K562 (cell line): Measurements from ENCODE around the gene RNF113A. TPM values are rescaled to one million over a fixed set of nuclear protein-coding genes. Genes with fewer than 3 reads are reported as not detected.

ENCODE experiments used
- BRD9 ChIP-seq: fragments of 450-650 bp; IDR thresholded peaks from 2 replicates; pipeline ENCODE4 v1.6.1; 2018; ENCODE audit warnings: low read depth; ENCODE audit not compliant: partially characterized antibody
- HEY1 ChIP-seq: fragments of 250-450 bp; sonication (Bioruptor Pico); IDR thresholded peaks from 2 replicates; pipeline ENCODE4 v1.5.0; 2020; ENCODE audit warnings: mild to moderate bottlenecking, moderate library complexity, borderline replicate concordance
- MGA ChIP-seq: fragments of 450-650 bp; IDR thresholded peaks from 2 replicates; pipeline ENCODE4 v1.6.1; 2016; ENCODE audit warnings: mild to moderate bottlenecking, moderate library complexity
- MIER1 ChIP-seq: fragments of 450-650 bp; IDR thresholded peaks from 2 replicates; pipeline ENCODE4 v1.6.1; 2016; ENCODE audit warnings: antibody characterized with exemption, mild to moderate bottlenecking, low read depth
- MYC ChIP-seq, 2 experiments: fragments of 250-450 bp in 1 of 2; sonication (Bioruptor Pico) in 1 of 2; IDR thresholded peaks; 2 replicates each; pipeline versions ENCODE4 v1.5.1 to v1.6.1; 2012 to 2021; ENCODE audit warnings: low read depth in 2 of 2, borderline replicate concordance in 1 of 2, improper control_type of control experiment in 1 of 2, low read length in 1 of 2, mild to moderate bottlenecking in 1 of 2, moderate library complexity in 1 of 2
- ZC3H8 ChIP-seq: fragments of 450-650 bp; IDR thresholded peaks from 2 replicates; pipeline ENCODE4 v1.6.1; 2017
- ZNF384 ChIP-seq: IDR thresholded peaks from 2 replicates; pipeline ENCODE4 v1.6.1; 2012; ENCODE audit warnings: low read depth, low read length, improper control_type of control experiment
- polyA plus RNA-seq, 8 experiments: library from polyadenylated mRNA; depleted of rRNA in 4 of 8; stranded (reverse) in 5 of 8; unstranded in 3 of 8; fragments of >200 nt; fragmentation: Nextera tagmentation in 2 of 8; fragmentation: Illumina TruSeq in 1 of 8; extraction: Ambion mirVana in 2 of 8; extraction: Trizol in 1 of 8; gene quantifications; 2 replicates each; pipeline versions ENCODE4 v1.2.1 to v1.2.3, GENCODE V29; 2011 to 2014; ENCODE audit warnings: inconsistent platforms in 1 of 8, missing spikeins in 1 of 8
- total RNA-seq, 7 experiments: library from RNA; depleted of rRNA in 6 of 7; stranded (reverse); fragments of >200 nt in 6 of 7; fragmentation: Illumina TruSeq in 2 of 7; extraction: Trizol in 2 of 7; gene quantifications; 2 replicates each; pipeline versions ENCODE4 v1.2.1 to v1.2.3, GENCODE V29; 2011 to 2021; ENCODE audit warnings: low replicate concordance in 1 of 7

The RNF113A gene
- total and polyA plus RNA-seq, 9 of the 15 experiments (the other 6 are each of a cell fraction or from before 2014, with no cell fraction given) = 21.2 to 38.4 (median 28.1) TPM

GRCh38 chrX:119871599-119872395 lies at the start of gene RNF113A, which contains the start of gene NDUFA1 (continued):
- TF ChIP-seq MGA (peak; percentile 81), ZC3H8 (no peak), MYC (IDR thresholded peaks at IDR 0.05; ENCODE audit: low read depth, low read length) (peak; percentile 76), MYC (CRISPR knock-in tag; IDR thresholded peaks at IDR 0.05; ENCODE audit: borderline replicate concordance, low read depth) (no peak), MIER1 (no peak), HEY1 (CRISPR knock-in tag) (no peak), ZNF384 (no peak), BRD9 (no peak)
